Measurements from ENCODE around the gene CEBPZOS.

Gene CEBPZOS

DNA sequence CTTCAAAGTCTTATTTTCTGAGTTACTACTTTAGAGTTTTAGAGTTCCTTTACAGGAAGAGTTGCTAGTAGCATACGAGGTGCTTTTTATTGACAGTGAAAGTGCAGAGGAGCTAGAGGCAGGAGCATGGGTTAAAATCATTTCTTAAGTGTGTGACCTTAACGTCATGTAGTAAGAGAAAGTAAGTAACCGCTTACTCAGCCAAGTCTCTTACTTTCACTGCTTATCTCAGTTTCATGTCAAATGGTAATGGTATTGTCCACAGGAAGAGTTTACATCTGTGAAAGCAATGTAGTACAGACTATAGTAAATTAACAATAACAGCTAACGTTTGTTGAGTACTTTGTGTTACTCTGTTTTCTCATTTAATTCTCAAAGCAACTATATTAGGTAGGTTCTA, 47.7 kb downstream of the CEBPZOS start:
- Mint-ChIP-seq H3K36me3 (peaks cover 14% of the 10 kb centered on the region), H3K4me3 (no peak overlapping the region), H3K27me3 (no peaks in the 10 kb centered on the region), H3K4me1 (ENCODE audit: low read depth) (peaks cover 16% of the 10 kb centered on the region), H3K9me3 (ENCODE audit: low read depth) (no peaks in the 10 kb centered on the region), H3K27ac (no peak overlapping the region)

DNA sequence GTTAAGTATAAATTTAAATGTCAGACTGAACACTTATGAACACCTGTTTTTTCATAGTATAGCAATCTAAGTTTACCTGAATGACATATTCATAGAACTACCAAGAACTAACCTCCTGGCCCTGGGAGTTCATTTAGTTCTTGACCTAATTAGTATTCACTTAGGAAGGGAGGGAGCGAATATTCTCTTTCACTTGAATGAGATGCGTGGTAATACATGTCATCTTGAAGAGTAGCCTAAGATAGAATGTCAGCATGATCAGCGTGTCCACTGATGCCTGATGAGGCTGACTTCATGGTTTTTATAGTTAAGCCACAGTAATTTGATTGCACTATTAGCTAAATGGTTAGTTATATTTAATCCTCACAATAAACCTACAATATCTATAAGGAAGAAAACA, 48.5 kb downstream of the CEBPZOS start:
- Mint-ChIP-seq H3K4me3 (no peak overlapping the region), H3K9me3 (ENCODE audit: low read depth) (no peaks in the 10 kb centered on the region), H3K27me3 (no peaks in the 10 kb centered on the region), H3K4me1 (ENCODE audit: low read depth) (peaks cover 16% of the 10 kb centered on the region), H3K36me3 (peaks cover 14% of the 10 kb centered on the region), H3K27ac (no peak overlapping the region)

DNA sequence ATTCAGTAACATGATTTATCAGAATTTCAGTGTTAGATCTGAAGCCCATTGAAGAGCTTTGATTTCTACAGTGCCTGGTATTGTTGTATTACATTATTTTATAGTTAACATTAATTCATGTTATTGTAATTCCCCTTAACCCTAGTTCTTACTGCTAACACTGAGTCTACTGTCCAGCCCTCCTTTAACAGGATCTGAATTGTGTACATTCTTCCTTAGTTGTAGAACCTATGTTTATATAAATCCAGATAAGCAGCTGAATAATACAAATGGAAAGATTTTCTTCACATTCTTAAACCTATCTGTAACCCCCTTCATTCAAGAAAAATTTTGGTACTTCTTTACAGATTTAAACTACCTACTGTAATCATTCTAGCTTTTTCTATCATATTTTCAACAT, 49.9 kb downstream of the CEBPZOS start:
- H3K4me3 Mint-ChIP-seq: no peak overlapping the region
- H3K9me3 Mint-ChIP-seq (ENCODE audit: low read depth): no peaks in the 10 kb centered on the region
- H3K27me3 Mint-ChIP-seq: no peaks in the 10 kb centered on the region
- H3K36me3 Mint-ChIP-seq: peaks cover 14% of the 10 kb centered on the region
- H3K4me1 Mint-ChIP-seq (ENCODE audit: low read depth): peaks cover 15% of the 10 kb centered on the region
- no peak overlapping the region for H3K27ac Mint-ChIP-seq

DNA sequence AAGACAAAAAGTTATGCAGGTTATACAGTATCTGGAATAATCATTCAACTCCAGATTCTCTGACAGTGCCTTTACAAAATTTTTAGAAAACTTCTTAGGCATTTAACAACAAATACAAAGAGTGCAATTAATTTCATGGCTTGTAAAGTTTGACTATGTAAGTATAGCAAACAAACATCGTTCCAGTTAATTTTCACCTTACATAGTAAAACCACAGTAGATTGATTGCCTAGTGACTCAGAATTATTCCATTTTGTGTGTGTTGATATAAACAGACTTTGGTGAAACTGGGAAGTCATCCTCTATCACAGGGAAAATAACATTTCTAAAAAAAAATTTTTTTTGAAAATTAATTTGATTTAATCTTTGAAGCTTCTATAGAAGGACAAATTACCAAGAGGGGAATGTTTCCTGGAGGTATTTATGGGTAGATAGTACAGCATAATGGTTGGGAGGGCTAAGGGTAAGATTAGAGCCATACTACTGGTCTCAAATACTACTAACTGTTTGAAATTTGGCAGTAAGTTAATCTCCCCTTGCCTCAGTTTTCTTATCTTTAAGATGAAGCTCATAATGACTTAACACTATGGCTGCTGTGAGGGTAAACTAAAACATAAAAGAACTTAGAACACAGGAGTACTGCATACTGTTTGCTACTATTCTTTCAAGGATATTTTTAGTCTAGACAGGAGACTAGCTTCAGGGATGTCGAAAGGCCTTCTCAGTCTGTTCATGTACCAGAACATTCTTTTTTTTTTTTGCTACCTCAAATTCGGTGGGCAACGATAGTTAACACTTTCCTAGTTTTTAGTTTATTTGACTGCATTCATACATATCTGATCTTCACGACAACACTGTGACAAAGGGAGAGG, 54.8 kb downstream of the CEBPZOS start:
- H3K27ac Mint-ChIP-seq: no peak overlapping the region
- no peaks in the 10 kb centered on the region for H3K9me3 Mint-ChIP-seq (ENCODE audit: low read depth)
- peaks cover 3% of the 10 kb centered on the region for H3K4me1 Mint-ChIP-seq (ENCODE audit: low read depth)
- no peak overlapping the region for H3K4me3 Mint-ChIP-seq
- H3K27me3 Mint-ChIP-seq: no peaks in the 10 kb centered on the region
- peaks cover 9% of the 10 kb centered on the region for H3K36me3 Mint-ChIP-seq

All from activated naive CD8-positive, alpha-beta T cell (primary cell).